ENCODE measurements around the gene PLXNB2.

The PLXNB2 gene

GRCh38 chr22:50305923-50306566 lies 1.4 kb downstream of the PLXNB2 start:
- TF ChIP-seq CTCF (IDR thresholded peaks at IDR 0.05; ENCODE audit: unreplicated experiment in 3 of 3), result no peak
- peak overlapping the region; percentile 95 to 99 (median 97) for H3K27ac Mint-ChIP-seq
- H3K9me3 Mint-ChIP-seq, result no peaks in the 10 kb centered on the region

GRCh38 chr22:50305393-50305922 lies 2.0 kb downstream of the PLXNB2 start:
- TF ChIP-seq CTCF (IDR thresholded peaks at IDR 0.05; ENCODE audit: unreplicated experiment in 3 of 3), result no peak
- no peaks in the 10 kb centered on the region for H3K9me3 Mint-ChIP-seq
- H3K4me3 Mint-ChIP-seq, result peak overlapping the region; percentile 88 to 93 (median 92)
- H3K36me3 Mint-ChIP-seq (ENCODE audit: low read depth), result no peaks in the 10 kb centered on the region
- H3K27me3 Mint-ChIP-seq (ENCODE audit: low read depth), result no peaks in the 10 kb centered on the region
- H3K27ac Mint-ChIP-seq, result peak overlapping the region; percentile 95 to 99 (median 97)
- H3K4me1 Mint-ChIP-seq, result peaks cover 46% of the 10 kb centered on the region

More at GRCh38 chr22:50305923-50306566, 1.4 kb downstream of the PLXNB2 start:
- H3K4me1 Mint-ChIP-seq, result peaks cover 43% of the 10 kb centered on the region
- no peaks in the 10 kb centered on the region for H3K36me3 Mint-ChIP-seq (ENCODE audit: low read depth)
- no peaks in the 10 kb centered on the region for H3K27me3 Mint-ChIP-seq (ENCODE audit: low read depth)
- peak overlapping the region; percentile 88 to 93 (median 92) for H3K4me3 Mint-ChIP-seq

- no peak for TF ChIP-seq CTCF (IDR thresholded peaks at IDR 0.05; ENCODE audit: unreplicated experiment in 3 of 3)
- no peaks in the 10 kb centered on the region for H3K27me3 Mint-ChIP-seq (ENCODE audit: low read depth)
- no peaks in the 10 kb centered on the region for H3K9me3 Mint-ChIP-seq
- peak overlapping the region; percentile 82 to 97 (median 83) for H3K27ac Mint-ChIP-seq
- H3K4me3 Mint-ChIP-seq, result peak overlapping the region; percentile 88 to 93 (median 92)
- no peaks in the 10 kb centered on the region for H3K36me3 Mint-ChIP-seq (ENCODE audit: low read depth)
- peaks cover 46% of the 10 kb centered on the region for H3K4me1 Mint-ChIP-seq
Measured at GRCh38 chr22:50304528-50305392, 2.7 kb downstream of the PLXNB2 start.

- H3K9me3 Mint-ChIP-seq, result no peaks in the 10 kb centered on the region
- no peaks in the 10 kb centered on the region for H3K27me3 Mint-ChIP-seq (ENCODE audit: low read depth)
- peak overlapping the region; percentile 82 to 91 (median 83) for H3K27ac Mint-ChIP-seq
- no peak for TF ChIP-seq CTCF (IDR thresholded peaks at IDR 0.05; ENCODE audit: unreplicated experiment in 3 of 3)
- peak overlapping the region; percentile 80 to 93 (median 87) for H3K4me3 Mint-ChIP-seq
- peaks cover 45% of the 10 kb centered on the region for H3K4me1 Mint-ChIP-seq
- no peaks in the 10 kb centered on the region for H3K36me3 Mint-ChIP-seq (ENCODE audit: low read depth)
Measured at GRCh38 chr22:50303848-50304527, 3.5 kb downstream of the PLXNB2 start.

GRCh38 chr22:50303515-50303847 lies 4.0 kb downstream of the PLXNB2 start:
- TF ChIP-seq CTCF (IDR thresholded peaks at IDR 0.05; ENCODE audit: unreplicated experiment in 3 of 3), result no peak
- H3K36me3 Mint-ChIP-seq (ENCODE audit: low read depth), result no peaks in the 10 kb centered on the region
- peak overlapping the region; percentile 50 to 87 (median 72) for H3K4me3 Mint-ChIP-seq
- no peaks in the 10 kb centered on the region for H3K27me3 Mint-ChIP-seq (ENCODE audit: low read depth)
- H3K9me3 Mint-ChIP-seq, result no peaks in the 10 kb centered on the region
- peaks cover 40% of the 10 kb centered on the region for H3K4me1 Mint-ChIP-seq
- peak overlapping the region; percentile 83 to 91 (median 89) for H3K27ac Mint-ChIP-seq

All from nephron (organoid).